C4-2B (cell line): ENCODE measurements around the gene CCDC112.

Experiments used
- CTCF ChIP-seq: fragments of 450-650 bp; conservative IDR thresholded peaks from 2 replicates; pipeline ENCODE4 v1.5.1; 2017; ENCODE audit warnings: mild to moderate bottlenecking
- ZFX ChIP-seq: fragments of 450-650 bp; IDR thresholded peaks from 2 replicates; pipeline ENCODE4 v1.6.1; 2017

DNA sequence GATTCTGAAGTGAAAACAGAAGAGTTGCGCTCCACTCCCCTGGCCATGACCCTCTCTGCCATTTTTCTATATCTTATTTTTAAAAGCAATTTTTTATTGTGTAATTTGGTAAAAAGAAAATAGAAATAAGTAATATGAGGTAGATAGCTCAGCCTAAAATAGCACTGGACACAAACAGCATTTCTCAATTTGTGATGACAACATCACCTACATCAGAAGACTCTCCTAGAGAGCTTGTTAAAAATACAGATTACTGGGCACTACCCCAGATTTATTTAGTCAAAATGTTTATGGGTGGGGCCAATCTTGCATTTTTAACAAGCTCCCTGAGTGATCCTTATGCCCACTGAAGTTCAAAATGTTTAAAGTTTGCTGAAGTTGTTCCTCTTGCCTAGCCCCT, 40.5 kb upstream of the CCDC112 start:
- no peak for TF ChIP-seq CTCF
- TF ChIP-seq ZFX, result no peak
